ENCODE measurements around the gene MTARC2. TPM values are rescaled to one million over a fixed set of nuclear protein-coding genes. Genes with fewer than 3 reads are reported as not detected.

MTARC2 gene
- total RNA-seq, 2 donors from 2014 or later = 30.4 to 32.1 TPM

DNA sequence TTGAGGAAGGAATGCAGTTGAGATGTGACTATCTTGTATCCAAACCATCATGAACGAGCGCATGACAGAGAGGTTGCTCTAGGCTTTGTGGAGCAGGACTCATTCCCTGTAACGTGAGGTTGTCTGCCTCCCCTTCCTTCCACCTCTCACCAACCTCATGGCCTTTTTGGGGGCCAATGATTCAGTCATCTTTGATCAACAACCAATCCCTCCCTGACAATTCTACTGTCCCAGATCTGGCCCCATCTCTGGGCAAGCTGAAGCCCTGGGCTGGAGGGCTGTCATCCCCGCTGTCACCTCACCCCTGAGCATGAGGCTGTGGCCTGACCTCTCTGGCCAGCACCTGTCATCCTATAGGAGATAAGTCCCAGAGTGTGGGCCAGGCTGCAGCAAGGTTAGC, 58.3 kb downstream of the MTARC2 start:
- H3K27me3 ChIP-seq (replicated peaks; ENCODE audit: insufficient read depth) = no peaks in the 10 kb centered on the region
- TF ChIP-seq, protein P1, sequence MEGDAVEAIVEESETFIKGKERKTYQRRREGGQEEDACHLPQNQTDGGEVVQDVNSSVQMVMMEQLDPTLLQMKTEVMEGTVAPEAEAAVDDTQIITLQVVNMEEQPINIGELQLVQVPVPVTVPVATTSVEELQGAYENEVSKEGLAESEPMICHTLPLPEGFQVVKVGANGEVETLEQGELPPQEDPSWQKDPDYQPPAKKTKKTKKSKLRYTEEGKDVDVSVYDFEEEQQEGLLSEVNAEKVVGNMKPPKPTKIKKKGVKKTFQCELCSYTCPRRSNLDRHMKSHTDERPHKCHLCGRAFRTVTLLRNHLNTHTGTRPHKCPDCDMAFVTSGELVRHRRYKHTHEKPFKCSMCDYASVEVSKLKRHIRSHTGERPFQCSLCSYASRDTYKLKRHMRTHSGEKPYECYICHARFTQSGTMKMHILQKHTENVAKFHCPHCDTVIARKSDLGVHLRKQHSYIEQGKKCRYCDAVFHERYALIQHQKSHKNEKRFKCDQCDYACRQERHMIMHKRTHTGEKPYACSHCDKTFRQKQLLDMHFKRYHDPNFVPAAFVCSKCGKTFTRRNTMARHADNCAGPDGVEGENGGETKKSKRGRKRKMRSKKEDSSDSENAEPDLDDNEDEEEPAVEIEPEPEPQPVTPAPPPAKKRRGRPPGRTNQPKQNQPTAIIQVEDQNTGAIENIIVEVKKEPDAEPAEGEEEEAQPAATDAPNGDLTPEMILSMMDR (IDR thresholded peaks at IDR 0.05) = no peak
- no peak overlapping the region for H3K4me3 ChIP-seq
- no peaks in the 10 kb centered on the region for H3K9me3 ChIP-seq
- ATAC-seq (ENCODE audit: insufficient number of reproducible peaks, low FRiP score, low read depth) = no peak
- H3K36me3 ChIP-seq = no peaks in the 10 kb centered on the region
- peaks cover 5 to 17% of the 10 kb centered on the region in 2 donors for H3K4me1 ChIP-seq (ENCODE audit: control insufficient read depth in 1 of 2, low read depth in 2 of 2)
- H3K27ac ChIP-seq = no peak overlapping the region
- no peak for DNase-seq (ENCODE audit: low spot score)

DNA sequence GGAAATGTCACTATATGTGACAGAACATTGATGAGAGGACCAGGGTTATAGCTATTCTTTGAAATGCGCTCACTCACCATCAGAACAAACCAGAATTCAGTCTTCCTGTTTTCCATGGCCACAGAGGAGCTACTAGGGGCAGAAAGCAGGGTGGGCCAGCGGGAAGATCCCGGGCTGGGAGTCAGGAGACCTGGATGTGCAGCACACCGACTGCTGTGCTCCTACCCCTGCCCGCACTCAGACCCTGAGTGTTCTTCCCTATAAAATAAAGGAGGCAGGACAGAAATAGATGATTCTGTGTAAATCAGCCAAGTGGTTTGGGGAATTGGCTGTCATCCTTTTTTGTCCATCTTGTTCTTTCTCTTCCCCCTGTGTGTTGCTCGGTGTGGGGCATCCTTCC, 59.6 kb downstream of the MTARC2 start:
- H3K36me3 ChIP-seq = no peaks in the 10 kb centered on the region
- H3K9me3 ChIP-seq = no peaks in the 10 kb centered on the region
- DNase-seq (ENCODE audit: low spot score) (no peak), ATAC-seq (ENCODE audit: insufficient number of reproducible peaks, low FRiP score, low read depth) (no peak)
- H3K27ac ChIP-seq = no peak overlapping the region
- TF ChIP-seq, protein P1 (IDR thresholded peaks at IDR 0.05) = no peak
- peaks cover 5 to 17% of the 10 kb centered on the region in 2 donors for H3K4me1 ChIP-seq (ENCODE audit: control insufficient read depth in 1 of 2, low read depth in 2 of 2)
- H3K4me3 ChIP-seq = no peak overlapping the region
- H3K27me3 ChIP-seq (replicated peaks; ENCODE audit: insufficient read depth) = no peaks in the 10 kb centered on the region

DNA sequence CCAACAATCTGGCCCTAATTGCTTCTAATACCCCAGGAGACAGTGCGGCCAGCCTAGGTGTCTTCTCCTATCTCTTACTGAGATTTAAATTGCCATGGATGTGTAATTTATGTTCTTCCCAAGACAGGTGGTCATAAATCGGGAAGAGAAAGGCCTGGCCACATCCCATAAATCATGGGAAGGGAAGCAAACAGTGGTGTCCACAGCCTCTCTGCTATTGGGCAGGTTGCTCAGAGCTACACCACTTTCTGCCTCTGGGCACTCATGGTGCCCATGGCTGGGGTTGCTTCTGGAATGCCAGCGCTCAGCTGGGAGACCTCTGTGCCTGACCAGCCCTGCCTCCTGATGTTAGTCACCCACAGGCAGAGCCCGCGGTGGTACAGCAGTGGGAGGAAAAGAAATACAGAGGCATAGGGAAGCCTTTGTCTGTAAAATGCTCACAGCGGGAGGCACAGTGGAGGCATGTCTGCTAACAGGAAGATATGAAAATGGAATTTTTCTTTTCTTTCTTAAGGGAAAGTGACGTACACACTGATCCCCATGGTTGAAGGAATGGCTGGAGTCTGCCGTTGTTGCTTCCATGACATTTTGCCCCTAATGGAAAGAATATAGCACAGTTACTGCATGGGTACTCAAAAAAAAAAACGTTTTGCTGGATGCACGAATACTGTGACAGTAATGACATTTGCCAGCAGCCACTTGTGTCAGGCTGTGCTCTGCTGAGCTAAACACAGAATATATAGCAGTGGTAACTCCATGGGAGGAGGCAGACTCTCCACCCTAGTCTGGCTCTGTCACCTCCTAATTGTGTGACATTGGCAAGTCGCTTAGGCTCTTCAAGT, 60.4 kb downstream of the MTARC2 start:
- DNase-seq (ENCODE audit: low spot score) (no peak), ATAC-seq (ENCODE audit: insufficient number of reproducible peaks, low FRiP score, low read depth) (no peak)
- TF ChIP-seq, protein P1 (IDR thresholded peaks at IDR 0.05) = no peak
- H3K9me3 ChIP-seq = no peaks in the 10 kb centered on the region
- no peaks in the 10 kb centered on the region for H3K27me3 ChIP-seq (replicated peaks; ENCODE audit: insufficient read depth)
- no peaks in the 10 kb centered on the region for H3K36me3 ChIP-seq
- H3K27ac ChIP-seq = no peak overlapping the region
- H3K4me1 ChIP-seq (ENCODE audit: control insufficient read depth in 1 of 2, low read depth in 2 of 2) = peaks cover 0 to 10% of the 10 kb centered on the region in 2 donors
- H3K4me3 ChIP-seq = no peak overlapping the region

DNA sequence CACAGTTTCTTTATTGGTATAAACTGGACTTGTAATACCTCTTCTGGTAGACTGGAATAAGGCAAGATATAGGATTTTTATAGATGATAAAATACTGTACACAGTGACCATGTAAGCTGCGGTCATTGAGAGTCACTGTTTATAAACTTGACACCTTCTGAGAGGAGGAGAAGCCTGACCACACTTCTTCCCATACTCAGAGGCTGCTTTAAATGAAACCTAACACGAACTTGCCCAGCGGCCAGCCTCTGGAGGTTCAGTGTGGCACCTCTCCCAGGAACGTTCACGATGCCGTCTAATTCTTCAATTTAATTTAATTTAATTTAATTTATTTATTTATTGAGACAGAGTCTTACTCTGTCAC, 61.0 kb downstream of the MTARC2 start:
- H3K36me3 ChIP-seq = no peaks in the 10 kb centered on the region
- H3K9me3 ChIP-seq = no peaks in the 10 kb centered on the region
- no peak for ATAC-seq (ENCODE audit: insufficient number of reproducible peaks, low FRiP score, low read depth)
- H3K27me3 ChIP-seq (replicated peaks; ENCODE audit: insufficient read depth) = no peaks in the 10 kb centered on the region
- no peak overlapping the region for H3K4me3 ChIP-seq
- peaks cover 0 to 4% of the 10 kb centered on the region in 2 donors for H3K4me1 ChIP-seq (ENCODE audit: control insufficient read depth in 1 of 2, low read depth in 2 of 2)
- no peak for DNase-seq (ENCODE audit: low spot score)
- TF ChIP-seq, protein P1 (IDR thresholded peaks at IDR 0.05) = no peak
- H3K27ac ChIP-seq = no peak overlapping the region

DNA sequence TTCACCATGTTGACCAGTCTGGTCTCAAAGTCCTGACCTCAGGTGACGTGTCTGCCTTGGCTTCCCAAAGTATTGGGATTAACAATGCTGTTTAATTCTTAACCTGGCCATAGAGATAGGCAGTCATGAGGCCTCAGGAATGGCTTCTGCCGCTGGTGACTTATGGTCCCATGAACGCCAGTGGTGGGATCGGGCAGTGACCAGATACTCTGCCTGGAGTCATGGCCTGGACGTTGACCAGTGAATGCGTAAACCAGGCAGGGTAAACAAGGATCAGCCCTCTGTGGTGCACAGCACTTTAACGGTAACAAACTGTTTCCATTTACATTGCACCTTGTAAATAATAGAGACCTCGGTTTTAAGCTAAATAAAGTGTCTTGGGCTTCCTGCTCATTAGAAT, 61.6 kb downstream of the MTARC2 start:
- no peaks in the 10 kb centered on the region for H3K9me3 ChIP-seq
- H3K4me3 ChIP-seq = no peak overlapping the region
- no peak for ATAC-seq (ENCODE audit: insufficient number of reproducible peaks, low FRiP score, low read depth)
- no peaks in the 10 kb centered on the region for H3K36me3 ChIP-seq
- TF ChIP-seq, protein P1 (IDR thresholded peaks at IDR 0.05) = no peak
- no peak for DNase-seq (ENCODE audit: low spot score)
- H3K4me1 ChIP-seq (ENCODE audit: control insufficient read depth in 1 of 2, low read depth in 2 of 2) = no peaks in the 10 kb centered on the region
- H3K27me3 ChIP-seq (replicated peaks; ENCODE audit: insufficient read depth) = no peaks in the 10 kb centered on the region
- H3K27ac ChIP-seq = no peak overlapping the region
